HG03558 (cell line): ENCODE data around the gene SFMBT1.

ENCODE experiments used
- ATAC-seq: cut with Tn5 transposase; IDR thresholded peaks from one replicate; pipeline ENCODE4 v1.9.1; 2021; ENCODE audit warnings: moderate number of reproducible peaks; ENCODE audit not compliant: unreplicated experiment; ENCODE audit errors: extremely low read depth

The SFMBT1 gene

DNA sequence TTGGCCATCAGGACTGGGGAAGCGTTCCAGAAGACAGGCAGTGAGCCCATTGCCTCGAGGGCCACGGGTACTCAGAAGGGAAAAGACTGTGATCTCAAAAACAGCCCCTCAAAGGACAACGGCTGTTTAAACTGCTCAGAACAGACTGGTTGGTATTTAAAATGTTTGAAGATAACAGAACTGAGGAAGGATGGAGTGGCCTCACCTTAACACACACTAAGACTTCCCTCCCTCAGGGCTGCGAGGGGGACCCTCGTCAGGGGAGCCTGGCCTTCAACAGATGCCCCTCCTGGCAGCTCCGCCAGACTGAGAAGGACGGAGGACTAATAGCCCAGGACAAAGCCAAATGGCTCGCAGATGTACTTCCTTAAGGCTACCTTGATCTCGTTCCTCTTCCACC, 151.1 kb downstream of the SFMBT1 start:
- no peak for ATAC-seq

- no peak for ATAC-seq
These were observed 152.2 kb downstream of the SFMBT1 start for GRCh38 chr3:52893723-52894122.

- ATAC-seq: no peak
These were observed 153.1 kb downstream of the SFMBT1 start for GRCh38 chr3:52892625-52893311.

- ATAC-seq: no peak
These were observed 153.6 kb downstream of the SFMBT1 start for GRCh38 chr3:52892290-52892624.

DNA sequence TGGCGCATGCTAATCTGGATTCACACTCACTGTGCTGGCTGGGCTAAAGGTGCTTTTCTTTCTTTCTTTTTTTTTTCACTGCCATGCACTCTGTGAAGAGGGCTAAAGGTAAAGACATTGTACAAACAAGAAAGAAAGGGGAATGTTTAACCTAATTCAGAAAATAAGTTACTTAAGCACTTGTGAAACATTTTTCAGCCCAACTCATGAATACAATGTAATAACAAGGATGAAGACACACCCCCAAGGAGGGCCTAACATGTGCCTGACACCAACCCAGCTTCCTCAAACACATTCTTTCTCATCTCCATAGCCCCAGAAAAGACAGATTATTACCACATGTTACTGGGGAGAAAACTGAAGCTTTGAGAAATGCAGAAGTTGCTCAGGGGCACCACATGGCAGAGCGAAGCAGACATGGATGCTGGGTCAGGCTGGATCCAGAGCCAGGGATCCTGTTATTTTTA, 154.2 kb downstream of the SFMBT1 start:
- ATAC-seq: no peak

GRCh38 chr3:52891164-52891563, 154.7 kb downstream of the SFMBT1 start:
- no peak for ATAC-seq

DNA sequence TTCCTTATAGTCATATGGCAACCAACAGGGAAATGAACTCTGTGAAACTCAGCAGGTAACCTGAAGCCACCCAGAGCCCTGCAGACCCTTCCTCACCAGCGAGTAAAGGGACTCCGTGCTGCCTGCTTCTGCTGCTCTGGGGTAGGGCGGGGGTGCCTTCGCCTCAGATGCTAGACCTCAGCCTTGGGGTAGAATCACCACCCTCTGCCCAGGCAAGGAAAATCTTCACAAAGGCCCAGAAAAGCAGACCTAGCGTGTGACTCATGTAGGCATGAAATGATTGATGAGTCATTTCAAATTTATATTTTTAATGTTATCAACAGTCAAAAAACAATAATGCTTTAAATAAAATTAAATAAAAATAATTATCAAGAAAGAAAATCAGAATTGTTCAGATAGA, 155.1 kb downstream of the SFMBT1 start:
- no peak for ATAC-seq

- ATAC-seq: no peak
These were observed 156.0 kb downstream of the SFMBT1 start for GRCh38 chr3:52889901-52890300.

DNA sequence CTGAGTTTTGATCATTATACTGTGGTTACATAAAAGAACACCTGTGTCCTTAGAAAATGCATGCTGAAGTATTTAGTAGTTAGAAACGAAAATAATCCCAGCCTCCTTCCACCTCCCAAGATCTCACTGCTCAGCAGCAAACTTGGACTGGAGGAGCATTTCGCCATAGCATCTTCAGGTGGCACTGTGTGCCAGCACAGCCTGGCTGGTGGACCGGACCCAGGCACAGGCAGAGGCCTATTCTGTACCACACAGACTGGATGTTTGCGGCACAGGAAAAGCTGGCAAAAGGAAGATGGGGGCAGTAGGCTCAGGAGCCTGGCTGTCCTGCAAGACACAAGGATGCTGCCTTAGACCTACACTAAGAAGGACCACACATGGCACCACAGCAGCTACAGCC, 158.7 kb downstream of the SFMBT1 start:
- no peak for ATAC-seq

DNA sequence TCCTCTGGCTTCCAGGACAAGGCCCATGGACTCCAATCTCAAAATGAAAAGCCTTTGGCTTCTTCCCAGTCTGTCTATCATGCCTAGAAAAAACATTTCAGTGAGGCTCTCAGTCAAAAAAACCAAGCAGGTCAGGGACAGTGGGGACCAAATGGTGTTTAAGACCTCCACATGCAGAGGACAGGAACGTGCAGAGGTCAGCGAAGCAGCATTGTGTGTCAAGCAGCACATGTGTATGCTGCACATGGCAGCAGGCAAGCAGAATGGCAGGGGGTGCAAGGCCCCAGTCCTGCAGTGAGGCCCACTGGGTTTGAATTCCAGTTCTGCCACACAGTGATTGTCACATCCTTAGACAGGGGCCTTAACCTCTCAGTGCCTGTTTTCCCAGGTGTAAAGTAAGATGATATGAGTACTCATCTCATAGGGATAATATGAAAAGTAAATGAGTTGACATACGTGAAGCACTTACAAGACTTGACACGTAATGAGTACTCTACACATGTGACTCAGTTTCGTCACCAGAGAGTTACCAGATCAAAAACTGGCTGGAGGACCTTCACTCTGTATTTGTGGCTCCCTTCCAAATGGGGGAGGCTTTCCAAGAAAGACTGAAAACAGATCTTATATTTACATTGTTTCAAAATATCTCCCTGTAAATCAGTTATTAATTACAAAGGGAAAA, 159.7 kb downstream of the SFMBT1 start:
- no peak for ATAC-seq

- no peak for ATAC-seq
These were observed 163.5 kb downstream of the SFMBT1 start for GRCh38 chr3:52882377-52882776.

DNA sequence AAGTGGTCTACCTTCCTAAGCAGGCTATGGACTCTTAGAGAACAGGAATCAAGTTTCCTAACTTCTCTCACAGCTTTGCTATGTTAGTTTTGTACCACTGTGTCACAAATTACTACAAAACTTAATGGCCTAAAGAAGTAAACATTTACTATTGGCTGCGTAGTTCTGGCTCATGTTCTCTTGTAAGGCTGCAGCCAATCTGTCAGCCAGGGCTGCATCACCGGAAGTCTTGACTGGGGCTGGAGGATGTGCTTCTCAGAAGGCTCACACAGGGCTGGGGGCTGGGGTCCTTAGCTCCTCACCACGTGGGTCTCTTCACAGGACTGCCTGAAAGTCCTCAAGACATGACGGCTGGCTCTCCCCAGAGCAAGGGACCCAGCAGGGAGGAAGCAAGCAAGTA, 164.0 kb downstream of the SFMBT1 start:
- ATAC-seq: no peak

- no peak for ATAC-seq
These were observed 165.4 kb downstream of the SFMBT1 start for GRCh38 chr3:52880474-52880873.

- no peak for ATAC-seq
These were observed 165.8 kb downstream of the SFMBT1 start for GRCh38 chr3:52880047-52880446.

GRCh38 chr3:52879581-52879980, 166.3 kb downstream of the SFMBT1 start:
- no peak for ATAC-seq

DNA sequence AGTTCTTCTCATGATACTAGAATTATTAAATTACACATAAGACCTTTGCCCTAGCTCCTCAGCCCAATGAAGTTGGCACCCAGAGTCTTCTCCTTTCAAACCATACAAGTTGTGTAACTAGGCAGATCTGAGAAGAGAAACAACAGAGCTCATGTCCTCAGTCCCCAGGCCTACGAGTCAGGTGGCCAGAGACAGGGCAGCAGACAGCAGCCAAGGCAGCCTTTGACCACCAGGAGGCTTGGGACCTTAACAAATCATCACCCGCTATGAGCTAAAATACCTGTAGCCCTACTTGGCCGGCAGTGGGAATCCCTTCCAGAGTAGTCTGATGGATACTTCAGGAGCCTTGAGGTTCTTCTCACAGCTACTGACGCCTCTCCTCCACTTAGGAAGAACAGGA, 166.8 kb downstream of the SFMBT1 start:
- ATAC-seq: no peak

- no peak for ATAC-seq
These were observed 168.8 kb downstream of the SFMBT1 start for GRCh38 chr3:52877085-52877484.

DNA sequence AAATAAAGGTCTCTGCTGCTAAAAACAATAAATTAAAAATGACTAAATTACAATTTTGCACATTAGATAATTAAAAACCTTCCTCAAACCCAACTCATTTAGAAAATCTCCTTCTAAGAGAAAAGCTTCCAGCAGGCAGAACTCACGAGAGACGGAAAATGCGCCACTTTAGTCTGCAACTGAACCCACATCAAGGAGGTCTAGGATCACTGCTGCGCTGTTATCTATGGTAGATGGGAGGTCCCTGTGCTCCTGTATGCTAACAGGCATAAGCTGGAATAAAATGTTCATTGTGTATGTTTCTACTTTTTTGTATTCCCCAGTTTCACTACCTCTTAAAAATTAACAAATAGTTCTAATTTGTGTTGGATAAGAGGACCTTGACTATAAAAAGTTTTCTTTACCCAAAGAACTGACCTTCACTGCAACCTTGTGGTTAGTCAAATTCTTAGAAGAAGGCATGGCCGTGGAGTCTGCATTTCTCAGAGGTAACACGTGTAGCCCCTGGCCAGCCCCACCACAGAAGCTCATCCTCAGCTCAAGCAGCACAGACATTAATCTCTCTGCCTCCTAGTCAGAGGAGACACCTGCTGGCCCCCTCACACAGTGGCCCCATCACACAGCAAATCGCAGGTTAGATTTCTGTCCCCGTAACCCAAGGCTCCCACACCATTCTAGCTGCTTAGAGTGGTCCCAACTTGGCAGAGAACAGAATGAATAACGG, 170.8 kb downstream of the SFMBT1 start:
- ATAC-seq: no peak

DNA sequence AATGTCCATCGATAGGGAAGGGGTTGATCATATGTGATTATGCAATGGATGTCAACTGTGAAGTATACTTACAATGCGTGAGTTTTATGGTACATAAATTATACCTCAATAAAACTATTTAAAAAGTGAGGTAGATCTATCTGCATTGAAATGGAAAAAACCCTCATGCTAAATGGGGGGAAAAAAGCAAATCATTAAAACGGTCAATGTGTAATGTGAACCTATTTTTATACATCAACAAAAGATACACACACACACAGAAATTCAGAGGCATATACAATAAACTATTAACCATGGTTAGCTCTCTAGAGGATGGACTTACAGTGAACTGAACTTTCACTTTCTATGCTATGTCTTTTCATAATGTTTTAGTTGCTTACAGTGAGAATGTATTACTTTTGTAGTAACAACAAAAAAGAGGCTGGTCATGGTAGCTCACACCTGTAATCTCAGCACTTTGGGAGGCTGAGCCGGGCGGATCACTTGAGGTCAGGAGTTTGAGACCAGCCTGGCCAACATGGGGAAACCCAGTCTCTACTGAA, 171.6 kb downstream of the SFMBT1 start:
- no peak for ATAC-seq

DNA sequence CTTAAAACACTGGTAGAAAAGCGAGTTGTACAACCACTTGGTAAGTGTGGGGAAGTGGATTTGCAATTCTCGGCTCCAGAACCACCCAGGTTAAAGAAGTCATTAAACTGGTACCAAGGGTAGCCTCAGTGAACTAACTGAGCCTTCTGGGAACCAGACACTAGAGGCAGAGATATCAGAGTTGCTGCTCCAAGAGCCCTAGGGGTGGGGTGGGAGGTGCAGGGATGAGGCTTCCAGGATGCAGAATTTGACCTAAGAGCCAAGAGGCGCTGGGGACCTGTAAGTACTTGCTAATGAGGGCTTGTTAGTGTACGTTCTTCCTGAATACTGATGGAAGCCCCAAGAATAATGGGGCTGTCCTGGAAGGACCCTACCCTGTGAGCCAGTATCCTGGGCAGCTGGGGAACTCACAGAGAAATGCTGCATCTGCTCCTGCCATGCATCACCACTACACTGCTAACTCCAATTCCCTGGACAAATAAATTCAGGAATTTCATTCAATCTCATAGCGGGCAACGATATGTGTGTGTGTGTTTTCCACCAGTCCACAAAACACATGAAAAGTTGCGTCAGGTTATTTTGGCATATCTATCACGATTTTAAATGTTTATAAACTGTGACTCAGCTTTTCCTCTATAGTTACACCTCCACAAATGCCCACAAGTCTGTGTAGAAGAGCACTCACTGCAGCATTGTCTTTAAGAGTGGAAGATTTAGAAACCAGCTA, 172.3 kb downstream of the SFMBT1 start:
- no peak for ATAC-seq

DNA sequence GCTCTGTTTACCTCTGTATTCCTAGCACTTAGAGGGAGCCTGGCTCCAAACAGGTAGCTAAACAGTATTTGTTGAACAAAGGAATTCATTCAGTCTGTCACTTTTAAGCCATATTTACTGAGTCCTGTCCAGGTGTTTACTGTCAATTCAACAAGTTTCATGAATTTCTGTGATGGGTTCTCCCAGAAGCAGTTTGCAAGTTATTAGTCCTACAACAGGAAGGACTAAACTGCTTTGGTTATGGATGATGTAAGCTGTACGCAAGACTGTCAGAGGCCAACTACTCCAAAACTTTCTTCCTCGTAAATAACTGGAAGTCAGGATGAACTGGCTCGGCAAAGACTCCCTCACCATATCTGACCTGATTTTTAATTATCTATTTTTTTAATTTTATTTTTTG, 173.6 kb downstream of the SFMBT1 start:
- no peak for ATAC-seq
